GM03348 (cell line): ENCODE data around the gene LZTS3.
A peak's percentile ranks its signal among the peaks of the same experiment; 100 is the strongest.
"Not testable (repeated sequence)": the region's sequence is repeated elsewhere in the genome, so short reads cannot be mapped to it uniquely, and the experiment has no call there.

Source experiments
- DNase-seq: peaks from one replicate; pipeline ENCODE4 v3.0.0; 2012; ENCODE audit warnings: low spot score

LZTS3 gene

DNA sequence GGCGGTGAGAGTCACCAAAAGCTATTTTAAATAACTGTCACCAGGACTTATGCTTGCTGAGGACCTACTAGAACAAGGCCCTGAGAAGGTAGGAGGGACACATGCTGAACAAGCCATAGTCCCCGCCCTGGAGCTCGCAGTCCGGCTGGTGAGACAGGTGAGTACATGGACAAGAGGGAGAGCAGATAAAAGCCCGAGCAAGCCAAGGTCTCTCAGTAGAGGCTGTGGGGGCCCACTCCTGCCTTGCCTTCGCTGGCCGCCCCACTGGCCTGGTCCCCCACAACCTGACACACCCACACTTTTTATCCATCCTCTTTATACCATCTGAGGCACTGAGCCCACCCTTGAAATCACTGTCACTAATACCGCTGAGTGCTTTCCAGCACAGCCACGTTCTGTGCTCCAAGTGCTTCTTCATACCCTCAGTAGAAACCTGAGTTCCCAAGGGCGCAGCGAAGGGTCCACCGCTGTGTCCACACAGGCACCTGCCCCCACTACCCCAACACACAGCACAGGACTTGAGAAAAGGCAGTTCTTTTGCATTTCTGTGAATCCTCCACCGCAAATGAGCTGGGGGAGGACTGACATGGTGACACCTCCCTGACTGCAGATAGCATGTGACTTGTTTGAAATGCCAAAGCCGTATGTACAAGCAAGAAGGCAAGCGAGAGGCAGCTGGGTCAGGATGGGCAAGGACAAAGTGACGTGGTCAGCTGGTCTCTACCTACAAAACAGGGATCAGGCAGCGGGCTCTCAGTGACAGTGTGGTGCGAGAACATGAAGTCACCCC is 19.1 kb upstream of the LZTS3 start:
- DNase-seq, result no peak

- no peak for DNase-seq
Observed at GRCh38 chr20:3190681-3191111, 17.3 kb upstream of the LZTS3 start.

GRCh38 chr20:3189561-3190131 is 16.3 kb upstream of the LZTS3 start:
- DNase-seq, result no peak

GRCh38 chr20:3188823-3189413 is 15.6 kb upstream of the LZTS3 start:
- DNase-seq, result no peak

- DNase-seq, result not testable (repeated sequence)
Observed at GRCh38 chr20:3187861-3188260, 14.5 kb upstream of the LZTS3 start.

DNA sequence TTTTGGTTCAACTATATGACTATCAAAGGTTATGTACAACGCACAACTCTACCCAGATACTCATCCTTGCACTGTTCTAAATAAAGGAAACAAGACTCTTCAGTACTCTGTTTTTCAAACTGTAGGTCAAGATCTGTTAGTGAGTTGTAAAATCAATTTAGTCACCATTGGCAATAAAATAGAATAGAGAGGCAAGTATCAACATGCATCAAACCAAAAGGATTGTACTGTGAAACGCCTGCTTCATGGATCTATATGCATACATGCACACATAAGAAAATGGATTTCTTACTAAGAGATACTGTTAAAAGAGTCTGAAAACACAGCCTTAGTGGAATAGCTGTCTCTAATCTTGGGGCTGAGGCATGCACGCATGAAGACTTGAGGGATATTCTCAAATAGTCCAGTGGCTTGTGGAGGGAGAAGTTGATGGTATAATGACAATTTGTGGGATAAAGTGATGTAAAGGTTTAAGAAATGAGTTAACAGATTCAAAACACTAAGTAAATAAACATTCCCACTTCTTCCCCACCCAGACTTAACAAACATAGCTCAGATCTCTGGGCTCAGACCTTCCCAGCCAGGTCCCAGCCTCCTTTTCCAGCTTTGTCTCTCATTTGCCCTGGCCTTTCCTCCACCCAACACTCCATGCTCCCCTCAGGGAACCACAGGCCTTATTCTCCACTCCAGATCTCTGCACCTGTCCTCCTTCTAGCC is 10.7 kb upstream of the LZTS3 start:
- DNase-seq, result no peak

- DNase-seq, result not testable (repeated sequence)
Observed at GRCh38 chr20:3182429-3182828, 9.1 kb upstream of the LZTS3 start.

- no peak for DNase-seq
Observed at GRCh38 chr20:3181270-3181669, 7.9 kb upstream of the LZTS3 start.

DNA sequence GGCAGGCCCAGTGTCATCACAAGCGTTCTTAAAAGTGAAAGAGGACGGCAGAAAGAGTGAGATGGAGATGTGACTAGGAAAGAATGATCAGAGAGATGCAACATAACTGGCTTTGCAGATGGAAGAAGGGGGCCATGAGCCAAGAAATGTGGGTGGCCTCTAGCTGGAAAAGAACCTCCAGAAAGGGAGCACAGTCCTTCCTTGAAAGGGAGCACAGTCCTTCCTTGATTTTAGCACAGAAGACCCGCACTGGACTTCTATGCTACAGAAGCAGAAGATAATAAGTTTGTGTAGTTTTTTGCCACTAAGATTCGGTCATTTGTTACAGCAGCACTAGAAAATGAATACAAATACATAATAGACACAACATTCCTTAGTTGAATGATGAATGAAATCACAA is 7.0 kb upstream of the LZTS3 start:
- no peak for DNase-seq

- DNase-seq, result no peak
Observed at GRCh38 chr20:3177746-3178485, 4.6 kb upstream of the LZTS3 start.

DNA sequence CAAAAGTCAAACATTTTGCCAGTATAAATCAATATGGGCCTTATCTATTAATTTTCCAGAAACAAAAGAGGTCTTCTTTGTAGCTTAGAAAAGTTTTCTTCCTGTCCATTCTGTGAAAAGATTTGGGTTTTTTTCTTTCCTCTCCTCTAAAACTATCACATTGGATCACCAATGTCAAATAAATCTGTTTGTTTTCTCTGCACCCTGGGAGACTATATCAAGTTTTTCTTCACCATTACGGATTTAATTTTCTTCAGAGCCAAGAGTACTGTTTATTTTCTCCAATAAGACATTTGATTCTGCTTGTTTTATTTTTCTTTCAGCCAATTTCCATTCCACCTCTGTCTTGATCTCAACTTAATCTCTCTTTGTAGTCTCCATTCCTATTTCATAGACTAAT is 1.9 kb upstream of the LZTS3 start:
- no peak for DNase-seq

- DNase-seq, result no peak
Observed at GRCh38 chr20:3174442-3175261, 1.3 kb upstream of the LZTS3 start.

GRCh38 chr20:3173610-3174441 is 477 bp upstream of the LZTS3 start:
- peak; percentile 99 for DNase-seq

DNA sequence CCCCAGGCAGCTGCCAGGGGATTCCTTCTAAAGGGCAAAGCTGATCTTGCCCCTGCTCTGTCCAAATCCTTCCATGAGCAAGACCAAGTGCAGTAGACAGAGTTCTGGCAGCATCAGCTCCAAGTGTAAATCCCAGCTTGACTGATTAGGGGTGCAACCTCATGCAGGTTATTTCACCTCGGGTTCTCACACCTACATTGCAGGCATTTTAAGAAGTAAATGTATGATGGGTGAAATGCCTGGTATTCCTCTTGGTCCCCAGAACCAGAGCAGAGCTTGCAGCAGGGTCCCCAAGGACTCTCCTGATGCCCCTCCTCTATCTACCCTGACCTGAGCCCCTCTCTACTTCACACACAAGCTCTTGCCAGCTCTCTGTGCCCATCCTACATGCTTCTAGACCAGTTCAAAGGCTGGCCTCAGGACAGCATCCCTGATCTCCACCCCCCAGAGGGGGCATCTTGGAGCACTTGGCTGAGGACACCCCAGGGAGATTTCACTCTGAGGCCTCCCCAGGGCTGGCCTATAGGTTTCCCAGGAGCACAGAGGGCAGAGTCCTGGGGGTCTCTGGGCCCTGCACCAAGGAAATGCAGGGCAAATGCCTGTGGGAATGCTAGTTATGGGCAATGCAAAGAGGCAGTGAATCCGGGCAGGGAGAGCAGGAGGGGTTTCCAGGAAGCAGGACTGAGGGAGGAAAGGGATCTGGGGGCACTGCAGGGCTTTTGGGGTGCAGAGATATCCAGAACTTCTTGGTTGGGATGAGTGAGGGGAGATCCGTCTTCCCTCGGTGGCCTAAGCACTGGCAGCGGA is 1.0 kb downstream of the LZTS3 start:
- no peak for DNase-seq

DNA sequence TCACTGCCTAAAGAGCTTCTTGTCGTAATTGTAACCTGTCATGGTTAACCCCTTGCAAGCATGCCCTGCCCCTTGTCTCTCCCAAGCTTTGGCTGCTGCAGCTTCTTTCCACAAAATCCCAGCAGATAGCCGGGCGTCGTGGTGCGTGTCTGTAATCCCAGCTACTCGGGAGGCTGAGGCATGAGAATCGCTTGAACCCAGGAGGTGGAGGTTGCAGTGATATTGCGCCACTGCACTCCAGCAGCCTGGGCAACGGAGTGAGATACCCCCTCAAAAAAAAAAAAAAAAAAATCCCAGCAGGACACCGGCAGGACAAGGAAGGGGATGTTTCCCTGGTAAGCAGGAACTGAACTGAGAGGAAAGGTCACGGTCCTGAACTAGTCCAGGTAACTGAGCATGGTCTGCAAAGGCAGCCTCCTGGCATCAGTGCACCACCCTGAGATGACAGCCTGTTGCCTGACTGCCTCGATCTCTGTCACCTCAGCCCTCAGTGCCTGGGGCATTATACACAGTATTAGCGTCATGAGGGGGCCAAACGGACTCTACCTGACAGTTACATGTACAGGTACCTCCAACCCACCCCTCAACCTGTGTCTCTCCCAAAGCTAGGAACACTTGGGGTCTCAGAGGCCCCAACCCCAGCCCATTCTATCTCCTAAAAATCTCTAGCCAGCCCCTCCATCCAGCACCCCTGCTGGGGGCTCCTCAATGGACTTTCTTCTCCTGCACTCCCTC is 1.8 kb downstream of the LZTS3 start:
- no peak for DNase-seq

DNA sequence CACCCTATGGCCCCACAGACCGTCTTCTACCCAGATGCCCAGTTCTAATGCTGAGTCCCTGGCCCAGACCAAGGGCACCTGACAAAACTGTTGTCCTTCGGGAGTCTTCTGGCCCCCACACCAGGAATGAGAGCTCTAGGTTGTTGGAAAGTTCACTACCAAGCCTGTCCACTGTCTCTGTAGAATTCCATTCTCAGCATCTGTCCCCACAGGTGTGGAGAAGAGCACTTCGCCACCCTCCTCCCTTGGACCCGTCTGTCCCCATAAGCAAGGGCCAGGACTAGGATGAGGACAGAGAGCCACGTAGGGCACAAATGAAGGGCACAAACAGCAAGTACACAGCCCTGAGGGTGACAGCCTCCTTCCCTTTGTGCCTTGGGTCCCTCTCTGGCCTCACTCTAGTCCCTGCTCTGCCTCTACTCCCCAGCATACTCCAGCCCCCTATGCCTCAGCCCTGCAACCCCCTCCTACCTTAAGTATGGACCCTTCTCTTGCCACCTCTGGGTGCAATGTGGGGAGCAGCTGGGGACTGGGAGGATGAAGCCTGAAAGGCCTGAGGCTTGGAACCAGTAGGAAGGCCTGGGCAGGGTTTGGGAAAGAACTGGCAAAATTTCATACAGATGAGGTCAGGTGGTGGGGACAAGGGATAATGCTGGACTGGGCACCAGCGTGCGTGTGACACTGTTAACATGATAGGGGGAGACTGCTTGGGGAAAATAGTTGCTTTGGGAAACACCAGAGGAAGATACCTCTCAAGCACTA is 4.3 kb downstream of the LZTS3 start:
- DNase-seq, result no peak

GRCh38 chr20:3168079-3168828 is 5.1 kb downstream of the LZTS3 start:
- DNase-seq, result no peak
